Adrenal gland (tissue), 12 donors: ENCODE data around the gene STK35. TPM values are rescaled to one million over a fixed set of nuclear protein-coding genes. Genes with fewer than 3 reads are reported as not detected.

ENCODE experiments used
- DNase-seq, 7 donors: peaks; one replicate each; pipeline ENCODE4 v3.0.0-alpha.2; 2019 to 2020
- H3K27ac ChIP-seq, 5 donors: fragments of 200-600 bp; sonication (generic) in 4 of 5; 1 replicate in 3 of 5; 2 replicates in 2 of 5; pipeline versions ENCODE4 v1.5.1 to v1.8.0; 2016 to 2020; ENCODE audit warnings: mild to moderate bottlenecking in 1 of 5
- H3K27me3 ChIP-seq: fragments of 200-600 bp; 2 replicates; pipeline ENCODE4 v1.8.0; 2021
- H3K36me3 ChIP-seq, 2 donors: fragments of 200-600 bp; replicated peaks in 1 of 2; 1 replicate in 1 of 2; 2 replicates in 1 of 2; pipeline versions ENCODE4 v1.5.1 to v1.8.0; 2018 to 2022
- H3K4me1 ChIP-seq, 2 donors: fragments of 200-600 bp; replicated peaks in 1 of 2; 1 replicate in 1 of 2; 2 replicates in 1 of 2; pipeline versions ENCODE4 v1.5.1 to v1.8.0; 2018 to 2021
- H3K4me3 ChIP-seq, 4 donors: fragments of 200-600 bp; sonication (generic) in 3 of 4; one replicate each; pipeline ENCODE4 v1.5.1; 2016 to 2018
- H3K9me3 ChIP-seq, 3 donors: fragments of 200-600 bp; sonication (generic) in 1 of 3; replicated peaks in 1 of 3; 1 replicate in 2 of 3; 2 replicates in 1 of 3; pipeline versions ENCODE4 v1.5.1 to v1.8.0; 2016 to 2021
- POLR2A ChIP-seq, 2 donors: fragments of 450-650 bp; IDR thresholded peaks; one replicate each; pipeline ENCODE4 v1.6.1; 2017; ENCODE audit warnings: antibody characterized with exemption in 2 of 2, mild to moderate bottlenecking in 2 of 2, moderate library complexity in 1 of 2
- WGBS, 4 donors: extraction: QIAGEN DNeasy Blood & Tissue Kit in 2 of 4; methylation state at CpG; one replicate each; pipeline versions ENCODE4 v1.1.5 to v1.1.7; 2013 to 2017; 5-methylcytosine and 5-hydroxymethylcytosine counted together
- intact Hi-C, 2 donors: fragments of 100-400 bp; cut with DNase I; formaldehyde crosslinking; loops; one replicate each; pipeline versions ENCODE4 v1.14.1 to v1.15.0; 2022 to 2023
- polyA plus RNA-seq, 3 donors: library from polyadenylated mRNA; stranded (reverse); fragments of 200-250 nt in 2 of 3; fragments of 350-450 nt in 1 of 3; fragmentation: Illumina TruSeq in 1 of 3; extraction: RNeasy Lipid Tissue Mini Kit (QIAGEN cat#74804) in 1 of 3; gene quantifications; one replicate each; pipeline ENCODE4 v1.2.3, GENCODE V29; 2013 to 2014
- total RNA-seq, 9 donors: library from RNA; depleted of rRNA in 4 of 9; stranded (reverse); fragments of >200 nt in 4 of 9; fragments of 120-200 nt in 1 of 9; fragmentation: NEBNext Ultra II Directional in 1 of 9; extraction: Animal tissue kit (Norgen Biotek cat#: 25700) in 1 of 9; gene quantifications; one replicate each; pipeline versions ENCODE4 v1.1.0 to v1.2.4, GENCODE V29; 2013 to 2023
- TF ChIP-seq, protein P1 (sequence below), 6 experiments: fragments of 450-650 bp in 4 of 6; fragments of 200-600 bp in 2 of 6; sonication (generic) in 1 of 6; IDR thresholded peaks; 1 replicate in 5 of 6; 2 replicates in 1 of 6; pipeline versions ENCODE4 v1.5.1 to v1.8.0; 2016 to 2021; ENCODE audit warnings: antibody characterized with exemption in 6 of 6, mild to moderate bottlenecking in 2 of 6, moderate library complexity in 1 of 6
- donor health status: healthy with polysubstance abuse.
- donor health status: Bipolar disorder and iron deficiency.
- donor health status: DM: yes; HTN: yes; CAD: no.
- donor health status: DM: no; HTN: no; CAD: no.
- donor health status: DM: no; HTN: no; CAD: no.
- donor health status: DM: yes; HTN: yes; CAD: no.

The STK35 gene
- total and polyA plus RNA-seq, 12 donors: 7.2 to 32.8 (median 20.9) TPM

DNA sequence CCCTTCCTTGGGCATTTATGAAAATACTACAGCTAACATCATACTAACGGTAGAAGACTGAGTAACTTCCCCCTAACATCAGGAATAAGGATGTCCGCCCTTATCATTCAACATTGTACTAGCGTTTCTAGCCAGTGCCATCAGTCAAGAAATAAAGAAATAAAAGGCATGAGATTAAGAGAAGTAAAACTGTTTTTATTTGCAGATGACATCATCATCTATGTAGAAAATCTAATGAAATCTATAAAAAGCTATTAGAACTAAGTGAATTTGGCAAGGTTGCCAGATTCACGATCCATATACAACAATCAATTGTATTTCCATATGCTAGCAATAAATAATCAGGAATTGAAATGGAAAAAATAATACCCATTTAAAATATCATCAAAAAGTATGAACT is 54.6 kb downstream of the STK35 start:
- no peak for DNase-seq
- Histone ChIP-seq H3K9me3 (no peaks in the 10 kb centered on the region), H3K4me1 (peaks cover 0 to 9% of the 10 kb centered on the region in 2 donors), H3K27me3 (no peaks in the 10 kb centered on the region), H3K4me3 (no peak overlapping the region), H3K27ac (no peak overlapping the region), H3K36me3 (no peaks in the 10 kb centered on the region)
- intact Hi-C loops: no loop called here
- no peak for TF ChIP-seq POLR2A (IDR thresholded peaks at IDR 0.05)
- TF ChIP-seq, protein P1, sequence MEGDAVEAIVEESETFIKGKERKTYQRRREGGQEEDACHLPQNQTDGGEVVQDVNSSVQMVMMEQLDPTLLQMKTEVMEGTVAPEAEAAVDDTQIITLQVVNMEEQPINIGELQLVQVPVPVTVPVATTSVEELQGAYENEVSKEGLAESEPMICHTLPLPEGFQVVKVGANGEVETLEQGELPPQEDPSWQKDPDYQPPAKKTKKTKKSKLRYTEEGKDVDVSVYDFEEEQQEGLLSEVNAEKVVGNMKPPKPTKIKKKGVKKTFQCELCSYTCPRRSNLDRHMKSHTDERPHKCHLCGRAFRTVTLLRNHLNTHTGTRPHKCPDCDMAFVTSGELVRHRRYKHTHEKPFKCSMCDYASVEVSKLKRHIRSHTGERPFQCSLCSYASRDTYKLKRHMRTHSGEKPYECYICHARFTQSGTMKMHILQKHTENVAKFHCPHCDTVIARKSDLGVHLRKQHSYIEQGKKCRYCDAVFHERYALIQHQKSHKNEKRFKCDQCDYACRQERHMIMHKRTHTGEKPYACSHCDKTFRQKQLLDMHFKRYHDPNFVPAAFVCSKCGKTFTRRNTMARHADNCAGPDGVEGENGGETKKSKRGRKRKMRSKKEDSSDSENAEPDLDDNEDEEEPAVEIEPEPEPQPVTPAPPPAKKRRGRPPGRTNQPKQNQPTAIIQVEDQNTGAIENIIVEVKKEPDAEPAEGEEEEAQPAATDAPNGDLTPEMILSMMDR (IDR thresholded peaks at IDR 0.05): no peak
- 93 to 96% (median 94%) methylated on average over 4 of the region's 4 CpGs for WGBS, 4 donors

GRCh38 chr20:2156666-2157624 is 55.3 kb downstream of the STK35 start:
- no peaks in the 10 kb centered on the region for H3K9me3 ChIP-seq
- WGBS, 4 donors: 85 to 87% (median 86%) methylated on average over 8 to 11 of the region's 11 CpGs
- H3K27me3 ChIP-seq: no peaks in the 10 kb centered on the region
- H3K27ac ChIP-seq: no peak overlapping the region
- intact Hi-C loops: no loop called here
- no peak for DNase-seq
- H3K4me1 ChIP-seq: peaks cover 0 to 3% of the 10 kb centered on the region in 2 donors
- H3K36me3 ChIP-seq: no peaks in the 10 kb centered on the region
- TF ChIP-seq, protein P1 (IDR thresholded peaks at IDR 0.05): no peak
- TF ChIP-seq POLR2A (IDR thresholded peaks at IDR 0.05): no peak
- no peak overlapping the region for H3K4me3 ChIP-seq

DNA sequence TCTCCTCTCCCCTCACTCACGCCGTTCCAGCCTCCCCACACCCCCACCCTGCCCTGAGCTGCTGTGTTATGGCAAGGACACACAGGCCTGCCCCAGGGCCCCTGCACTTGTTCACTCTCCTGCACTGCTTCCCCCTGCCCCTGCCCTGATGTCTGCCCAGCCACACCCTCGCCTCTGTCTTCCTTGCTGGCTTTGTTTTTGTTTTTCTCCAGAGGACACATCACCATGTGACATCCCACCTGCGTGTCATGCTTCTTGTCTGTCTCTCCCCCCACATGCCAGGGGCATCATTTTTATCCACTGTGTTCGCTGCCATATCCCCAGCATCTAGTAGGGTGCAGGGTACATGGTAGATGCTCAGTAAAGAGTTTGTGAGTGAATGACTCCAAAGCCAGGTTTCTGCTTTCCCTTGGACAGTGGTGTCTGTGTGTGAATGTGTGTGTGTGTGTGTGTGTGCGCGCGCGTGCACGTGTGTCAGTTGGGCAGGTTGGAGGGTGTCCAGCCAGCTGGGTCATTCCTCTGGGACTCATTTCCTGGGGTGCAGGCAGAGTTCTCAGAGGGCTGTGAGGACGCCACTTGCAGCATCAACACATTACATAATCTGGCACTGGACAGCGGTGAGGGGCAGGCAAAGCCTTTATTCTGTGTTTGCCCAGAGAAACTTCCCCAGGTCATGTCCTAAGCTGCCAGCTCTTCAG is 60.6 kb downstream of the STK35 start:
- intact Hi-C loops: no loop called here
- no peak for DNase-seq
- no peaks in the 10 kb centered on the region for H3K4me1 ChIP-seq

DNA sequence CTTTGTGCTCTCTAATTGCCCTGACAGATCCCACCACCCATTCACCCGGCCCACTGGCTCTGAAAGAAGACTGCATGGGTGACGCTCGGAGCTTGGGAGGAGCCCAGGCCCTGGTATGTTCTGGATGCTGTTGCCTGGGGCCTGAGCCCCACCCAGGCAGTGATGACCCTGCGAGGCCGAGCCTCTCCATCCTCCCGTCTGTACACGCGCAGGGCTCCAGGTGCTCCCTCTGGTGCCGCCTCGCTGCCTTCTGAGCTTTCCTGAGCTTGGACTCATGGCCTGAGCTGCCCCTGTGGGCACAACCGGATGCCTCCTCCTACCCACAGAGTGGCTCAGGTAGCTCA is 61.2 kb downstream of the STK35 start:
- Histone ChIP-seq H3K27me3 (no peaks in the 10 kb centered on the region), H3K4me3 (no peak overlapping the region), H3K36me3 (no peaks in the 10 kb centered on the region), H3K27ac (no peak overlapping the region), H3K4me1 (no peaks in the 10 kb centered on the region), H3K9me3 (no peaks in the 10 kb centered on the region)
- WGBS, 4 donors: 82 to 93% (median 90%) methylated on average over 5 to 11 of the region's 11 CpGs
- no peak for TF ChIP-seq POLR2A (IDR thresholded peaks at IDR 0.05)
- TF ChIP-seq, protein P1 (IDR thresholded peaks at IDR 0.05): no peak
- DNase-seq: peak in 1 of 7 donors; percentile 2
- intact Hi-C loops: no loop called here

More for the DNA sequence above, 60.6 kb downstream of the STK35 start:
- H3K36me3 ChIP-seq: no peaks in the 10 kb centered on the region
- H3K9me3 ChIP-seq: no peaks in the 10 kb centered on the region
- no peak overlapping the region for H3K27ac ChIP-seq
- TF ChIP-seq POLR2A (IDR thresholded peaks at IDR 0.05): no peak
- TF ChIP-seq, protein P1 (IDR thresholded peaks at IDR 0.05): no peak
- H3K4me3 ChIP-seq: no peak overlapping the region
- H3K27me3 ChIP-seq: no peaks in the 10 kb centered on the region
- 70 to 75% (median 73%) methylated on average over 11 to 12 of the region's 12 CpGs for WGBS, 4 donors
